GM18519 (cell line): ENCODE measurements around the gene SDC4.

ENCODE experiments used
- ATAC-seq: cut with Tn5 transposase; IDR thresholded peaks from one replicate; pipeline ENCODE4 v1.9.1; 2021; ENCODE audit warnings: mild to moderate bottlenecking, moderate library complexity; ENCODE audit not compliant: unreplicated experiment, low FRiP score

Gene SDC4

GRCh38 chr20:45301824-45302271 is 46.4 kb downstream of the SDC4 start:
- ATAC-seq: no peak

GRCh38 chr20:45300961-45301360 is 47.3 kb downstream of the SDC4 start:
- ATAC-seq: no peak

- no peak for ATAC-seq
Observed at GRCh38 chr20:45299786-45300185, 48.4 kb downstream of the SDC4 start.

- ATAC-seq: no peak
Observed at GRCh38 chr20:45297786-45298497, 50.3 kb downstream of the SDC4 start.

- no peak for ATAC-seq
Observed at GRCh38 chr20:45294659-45295058, 53.6 kb downstream of the SDC4 start.

- ATAC-seq: no peak
Observed at GRCh38 chr20:45294003-45294368, 54.2 kb downstream of the SDC4 start.

GRCh38 chr20:45293041-45294002 is 54.9 kb downstream of the SDC4 start:
- no peak for ATAC-seq

GRCh38 chr20:45292343-45292742 is 55.9 kb downstream of the SDC4 start:
- no peak for ATAC-seq

- ATAC-seq: no peak
Observed at GRCh38 chr20:45291526-45291925, 56.7 kb downstream of the SDC4 start.

- ATAC-seq: no peak
Observed at GRCh38 chr20:45290677-45291355, 57.4 kb downstream of the SDC4 start.

- no peak for ATAC-seq
Observed at GRCh38 chr20:45289942-45290676, 58.1 kb downstream of the SDC4 start.

- no peak for ATAC-seq
Observed at GRCh38 chr20:45288860-45289259, 59.4 kb downstream of the SDC4 start.

- no peak for ATAC-seq
Observed at GRCh38 chr20:45288376-45288775, 59.8 kb downstream of the SDC4 start.

GRCh38 chr20:45283551-45284057 is 64.6 kb downstream of the SDC4 start:
- ATAC-seq: no peak

- ATAC-seq: no peak
Observed at GRCh38 chr20:45282700-45283550, 65.3 kb downstream of the SDC4 start.

- no peak for ATAC-seq
Observed at GRCh38 chr20:45279992-45280391, 68.2 kb downstream of the SDC4 start.

- ATAC-seq: no peak
Observed at GRCh38 chr20:45275338-45275737, 72.9 kb downstream of the SDC4 start.
